Esophagus muscularis mucosa (tissue), 4 donors: ENCODE measurements around the gene TIGAR. TPM values are rescaled to one million over a fixed set of nuclear protein-coding genes. Genes with fewer than 3 reads are reported as not detected.

Source experiments
- DNase-seq: peaks from one replicate; pipeline ENCODE4 v3.0.0-alpha.2; 2017; ENCODE audit errors: extremely low spot score
- H3K27ac ChIP-seq, 4 donors: fragments of 200-600 bp; sonication (generic); replicated peaks in 1 of 4; 1 replicate in 3 of 4; 2 replicates in 1 of 4; pipeline ENCODE4 v1.5.1; 2016 to 2019; ENCODE audit warnings: mild to moderate bottlenecking in 1 of 4
- H3K27me3 ChIP-seq, 4 donors: fragments of 200-600 bp; sonication (generic); one replicate each; pipeline versions ENCODE4 v1.5.1 to v1.6.0; 2016 to 2019
- H3K36me3 ChIP-seq, 4 donors: fragments of 200-600 bp; sonication (generic); one replicate each; pipeline ENCODE4 v1.5.1; 2016 to 2019
- H3K4me1 ChIP-seq, 4 donors: fragments of 200-600 bp; sonication (generic); one replicate each; pipeline ENCODE4 v1.5.1; 2016 to 2019
- H3K4me3 ChIP-seq, 4 donors: fragments of 200-600 bp; sonication (generic); 1 replicate in 2 of 4; 2 replicates in 2 of 4; pipeline ENCODE4 v1.5.1; 2016 to 2019; ENCODE audit warnings: mild to moderate bottlenecking in 4 of 4, moderate library complexity in 1 of 4
- H3K9me3 ChIP-seq, 4 donors: fragments of 200-600 bp; sonication (generic); 1 replicate in 3 of 4; 2 replicates in 1 of 4; pipeline ENCODE4 v1.5.1; 2016 to 2019
- EP300 ChIP-seq: sonication (generic); formaldehyde crosslinking; IDR thresholded peaks from one replicate; pipeline ENCODE4 v1.6.1; 2017; ENCODE audit warnings: antibody characterized with exemption
- POLR2A ChIP-seq: fragments of 450-650 bp; IDR thresholded peaks from one replicate; pipeline ENCODE4 v1.6.1; 2017; ENCODE audit warnings: antibody characterized with exemption, moderate library complexity, mild to moderate bottlenecking, low read depth
- POLR2AphosphoS5 ChIP-seq, 2 donors: sonication (generic); formaldehyde crosslinking; IDR thresholded peaks; one replicate each; pipeline ENCODE4 v1.6.1; 2017; ENCODE audit warnings: antibody characterized with exemption in 2 of 2
- WGBS: methylation state at CpG from one replicate; pipeline ENCODE4 v1.1.5; 2018; 5-methylcytosine and 5-hydroxymethylcytosine counted together
- intact Hi-C: fragments of 100-400 bp; cut with DNase I; formaldehyde crosslinking; loops from one replicate; pipeline ENCODE4 v1.15.1; 2023
- total RNA-seq, 4 donors: library from RNA; depleted of rRNA; stranded (reverse); fragments of >200 nt; gene quantifications; one replicate each; pipeline versions ENCODE4 v1.1.0 to v1.2.1, GENCODE V29; 2016
- TF ChIP-seq, protein P1 (sequence below), 3 experiments: fragments of 200-600 bp in 2 of 3; fragments of 450-650 bp in 1 of 3; sonication (generic) in 2 of 3; IDR thresholded peaks; one replicate each; pipeline ENCODE4 v1.5.1; 2017 to 2019; ENCODE audit warnings: antibody characterized with exemption in 3 of 3, mild to moderate bottlenecking in 2 of 3, moderate library complexity in 1 of 3

The TIGAR gene
- total RNA-seq, 4 donors from 2014 or later = 6.6 to 7.6 (median 7.4) TPM

GRCh38 chr12:4300883-4301282, 20.1 kb upstream of the TIGAR start:
- Histone ChIP-seq H3K9me3 (no peaks in the 10 kb centered on the region), H3K36me3 (peaks cover 14 to 81% (median 28%) of the 10 kb centered on the region in 4 donors), H3K27me3 (no peaks in the 10 kb centered on the region), H3K27ac (peak overlapping the region in 2 of 4 donors; percentile 16 to 18), H3K4me1 (peaks cover 29 to 49% (median 38%) of the 10 kb centered on the region in 4 donors), H3K4me3 (no peak overlapping the region)
- no peak for DNase-seq
- intact Hi-C loops = no loop called here
- WGBS = 75% methylated on average over 5 of the region's 5 CpGs
- no peak for TF ChIP-seq POLR2A
- no peak for TF ChIP-seq POLR2AphosphoS5 (IDR thresholded peaks at IDR 0.05)
- TF ChIP-seq EP300 = no peak
- TF ChIP-seq, protein P1, sequence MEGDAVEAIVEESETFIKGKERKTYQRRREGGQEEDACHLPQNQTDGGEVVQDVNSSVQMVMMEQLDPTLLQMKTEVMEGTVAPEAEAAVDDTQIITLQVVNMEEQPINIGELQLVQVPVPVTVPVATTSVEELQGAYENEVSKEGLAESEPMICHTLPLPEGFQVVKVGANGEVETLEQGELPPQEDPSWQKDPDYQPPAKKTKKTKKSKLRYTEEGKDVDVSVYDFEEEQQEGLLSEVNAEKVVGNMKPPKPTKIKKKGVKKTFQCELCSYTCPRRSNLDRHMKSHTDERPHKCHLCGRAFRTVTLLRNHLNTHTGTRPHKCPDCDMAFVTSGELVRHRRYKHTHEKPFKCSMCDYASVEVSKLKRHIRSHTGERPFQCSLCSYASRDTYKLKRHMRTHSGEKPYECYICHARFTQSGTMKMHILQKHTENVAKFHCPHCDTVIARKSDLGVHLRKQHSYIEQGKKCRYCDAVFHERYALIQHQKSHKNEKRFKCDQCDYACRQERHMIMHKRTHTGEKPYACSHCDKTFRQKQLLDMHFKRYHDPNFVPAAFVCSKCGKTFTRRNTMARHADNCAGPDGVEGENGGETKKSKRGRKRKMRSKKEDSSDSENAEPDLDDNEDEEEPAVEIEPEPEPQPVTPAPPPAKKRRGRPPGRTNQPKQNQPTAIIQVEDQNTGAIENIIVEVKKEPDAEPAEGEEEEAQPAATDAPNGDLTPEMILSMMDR (IDR thresholded peaks at IDR 0.05) = no peak

DNA sequence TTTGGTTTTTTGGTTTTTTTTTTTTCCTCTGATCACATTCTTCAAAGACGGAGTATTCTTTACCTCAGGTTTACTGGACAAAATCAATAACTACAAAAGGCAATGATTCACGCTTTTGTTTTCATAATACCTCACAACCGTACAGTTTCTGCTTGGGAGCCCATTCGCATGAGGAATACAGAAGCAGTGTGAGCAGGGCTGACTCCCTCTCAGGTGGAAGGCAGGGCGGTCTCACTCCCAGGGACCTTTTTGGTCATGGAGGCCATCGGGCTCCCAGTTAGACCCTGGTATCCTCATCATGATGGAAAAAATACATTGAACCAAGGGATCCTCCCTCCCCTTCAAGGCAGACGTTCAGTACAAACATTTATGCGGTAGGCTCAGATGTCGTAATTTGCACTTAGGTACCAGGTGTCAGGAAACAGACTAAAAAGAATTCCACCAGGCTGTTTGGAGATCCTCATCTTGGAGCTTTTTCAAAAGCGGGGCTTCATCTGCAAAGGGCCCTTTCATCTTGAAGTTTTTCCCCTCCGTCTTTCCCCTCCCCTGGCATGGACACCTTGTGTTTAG, 19.0 kb upstream of the TIGAR start:
- Histone ChIP-seq H3K4me1 (peaks cover 28 to 39% (median 38%) of the 10 kb centered on the region in 4 donors), H3K36me3 (peaks cover 14 to 73% (median 29%) of the 10 kb centered on the region in 4 donors), H3K27me3 (no peaks in the 10 kb centered on the region), H3K9me3 (no peaks in the 10 kb centered on the region), H3K4me3 (no peak overlapping the region), H3K27ac (peak overlapping the region in 1 of 4 donors; percentile 20)
- WGBS = 86% methylated on average over 10 of the region's 11 CpGs
- TF ChIP-seq EP300 (no peak), POLR2A (no peak), POLR2AphosphoS5 (IDR thresholded peaks at IDR 0.05) (no peak)
- TF ChIP-seq, protein P1 (IDR thresholded peaks at IDR 0.05) = no peak
- DNase-seq = no peak
- intact Hi-C loops = no loop called here

GRCh38 chr12:4302881-4303280, 18.1 kb upstream of the TIGAR start:
- Histone ChIP-seq H3K36me3 (peaks cover 14 to 68% (median 29%) of the 10 kb centered on the region in 4 donors), H3K9me3 (no peaks in the 10 kb centered on the region), H3K4me1 (peaks cover 36 to 47% (median 45%) of the 10 kb centered on the region in 4 donors), H3K27ac (peak overlapping the region; percentile 20 to 51 (median 41)), H3K27me3 (no peaks in the 10 kb centered on the region), H3K4me3 (no peak overlapping the region)
- no peak for DNase-seq
- WGBS = 70% methylated on average over 8 of the region's 8 CpGs
- TF ChIP-seq POLR2AphosphoS5 (IDR thresholded peaks at IDR 0.05) = no peak
- intact Hi-C loops = no loop called here

- no peak for TF ChIP-seq POLR2AphosphoS5 (IDR thresholded peaks at IDR 0.05)
- TF ChIP-seq POLR2A = no peak
- TF ChIP-seq EP300 = no peak
- TF ChIP-seq, protein P1 (IDR thresholded peaks at IDR 0.05) = no peak
- intact Hi-C loops = no loop called here
- peaks cover 14 to 62% (median 29%) of the 10 kb centered on the region in 4 donors for H3K36me3 ChIP-seq
- 66% methylated on average over 3 of the region's 3 CpGs for WGBS
- no peak overlapping the region for H3K4me3 ChIP-seq
- peak overlapping the region; percentile 20 to 51 (median 41) for H3K27ac ChIP-seq
- DNase-seq = no peak
- H3K27me3 ChIP-seq = no peaks in the 10 kb centered on the region
- H3K9me3 ChIP-seq = no peaks in the 10 kb centered on the region
- H3K4me1 ChIP-seq = peaks cover 42 to 53% (median 51%) of the 10 kb centered on the region in 4 donors
Observed at GRCh38 chr12:4303750-4304149, 17.3 kb upstream of the TIGAR start.

DNA sequence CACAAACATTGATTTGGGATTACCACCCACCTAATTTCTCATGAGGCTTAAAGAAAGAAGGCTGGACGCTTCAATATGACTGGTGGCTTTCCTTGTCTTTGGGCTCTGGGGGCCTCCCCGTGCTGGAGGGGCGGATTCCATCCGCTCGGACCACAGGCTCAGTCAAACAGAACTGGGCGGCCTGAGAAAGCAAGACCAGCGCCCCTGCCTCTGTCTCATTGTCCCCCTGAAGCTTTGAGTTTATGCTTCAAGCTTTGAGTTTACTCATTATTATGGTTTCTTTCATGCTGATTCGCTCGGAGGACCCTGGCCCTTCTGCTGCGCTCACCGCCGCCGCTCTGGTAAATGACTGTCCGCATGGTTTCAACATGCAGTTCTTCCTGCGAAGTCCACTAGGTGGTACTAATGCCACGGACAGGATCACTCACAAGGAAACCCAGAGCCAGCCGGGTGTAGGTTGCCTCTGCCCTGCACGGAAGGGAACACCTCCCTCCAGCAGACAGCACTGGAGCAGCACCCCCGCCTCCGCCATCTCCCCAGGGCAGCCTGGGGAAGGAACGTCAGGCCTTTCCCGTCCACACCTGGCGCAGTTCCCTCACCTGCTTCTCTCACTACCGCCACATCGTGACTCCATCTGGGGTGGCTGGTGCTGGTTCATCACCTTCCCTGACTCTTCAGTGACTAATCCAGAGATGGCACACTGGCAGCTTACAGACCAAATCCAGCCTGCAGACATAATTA, 13.2 kb upstream of the TIGAR start:
- Histone ChIP-seq H3K36me3 (peaks cover 0 to 28% (median 10%) of the 10 kb centered on the region in 4 donors), H3K27ac (peak overlapping the region; percentile 36 to 62 (median 48)), H3K9me3 (no peaks in the 10 kb centered on the region), H3K27me3 (no peaks in the 10 kb centered on the region), H3K4me3 (peak overlapping the region; percentile 5 to 33 (median 24)), H3K4me1 (peaks cover 31 to 39% (median 38%) of the 10 kb centered on the region in 4 donors)
- TF ChIP-seq POLR2A = no peak
- TF ChIP-seq, protein P1 (IDR thresholded peaks at IDR 0.05) = peak; percentile 68 to 86 (median 83)
- DNase-seq = no peak
- intact Hi-C loops = loop anchor here (5.0 kb wide), 1 partner anchor 220 kb away; no protein-coding TSS in a partner anchor
- WGBS = 22% methylated on average over 24 of the region's 25 CpGs
